Neural crest cell (in vitro differentiated cells): ENCODE data around the gene WDR27. TPM values are rescaled to one million over a fixed set of nuclear protein-coding genes. Genes with fewer than 3 reads are reported as not detected.

Experiments used
- DNase-seq: peaks from one replicate; pipeline ENCODE4 v3.0.0; 2021; ENCODE audit warnings: low read depth, mixed read lengths, low spot score
- H3K27ac Mint-ChIP-seq: one replicate; pipeline ENCODE4 v1.8.0; 2021; ENCODE audit warnings: mild to moderate bottlenecking, mixed read lengths; ENCODE audit not compliant: unreplicated experiment
- H3K27me3 Mint-ChIP-seq: 2 replicates; pipeline ENCODE4 v1.8.0; 2021; ENCODE audit warnings: low read depth, mild to moderate bottlenecking, mixed read lengths
- H3K36me3 Mint-ChIP-seq: 2 replicates; pipeline ENCODE4 v1.8.0; 2021; ENCODE audit warnings: low read depth, mild to moderate bottlenecking, mixed read lengths
- H3K4me1 Mint-ChIP-seq: 2 replicates; pipeline ENCODE4 v1.8.0; 2021; ENCODE audit warnings: mixed read lengths
- H3K4me3 Mint-ChIP-seq: one replicate; pipeline ENCODE4 v1.8.0; 2021; ENCODE audit warnings: mild to moderate bottlenecking, mixed read lengths
- H3K9me3 Mint-ChIP-seq: 2 replicates; pipeline ENCODE4 v1.8.0; 2021; ENCODE audit warnings: mixed read lengths
- CTCF ChIP-seq: fragments of 200-600 bp; sonication (generic); conservative IDR thresholded peaks from 2 replicates; pipeline ENCODE4 v1.5.0; 2021; ENCODE audit warnings: antibody characterized with exemption, mild to moderate bottlenecking
- total RNA-seq: library from RNA; stranded (reverse); gene quantifications from 2 replicates; pipeline ENCODE4 v1.2.1, GENCODE V29; 2021

WDR27 gene
- total RNA-seq, 1 donor from 2014 or later: 103 TPM

DNA sequence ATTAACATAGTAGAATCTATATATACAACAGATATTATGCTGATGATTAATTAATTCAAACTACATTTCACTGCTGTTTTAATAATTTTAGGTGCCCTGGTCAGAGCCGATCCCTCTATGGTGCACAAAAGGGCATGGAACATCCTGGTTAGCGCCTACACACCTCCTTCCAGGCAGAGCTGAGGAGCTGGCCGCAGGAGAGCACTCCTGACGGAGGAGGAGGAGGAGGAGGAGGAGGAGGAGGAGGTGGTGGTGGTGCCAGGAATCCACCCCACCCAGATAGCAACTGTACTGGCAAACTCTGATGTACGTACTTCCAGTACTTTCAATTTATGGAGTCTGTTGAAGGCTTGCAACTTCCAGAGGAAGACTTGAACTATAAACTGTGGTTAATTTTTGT lies 244.1 kb downstream of the WDR27 start:
- Mint-ChIP-seq H3K4me3 (no peak overlapping the region), H3K27me3 (no peaks in the 10 kb centered on the region), H3K36me3 (peaks cover 6% of the 10 kb centered on the region), H3K9me3 (peaks cover 5% of the 10 kb centered on the region), H3K27ac (no peak overlapping the region), H3K4me1 (no peaks in the 10 kb centered on the region)
- no peak for TF ChIP-seq CTCF
- no peak for DNase-seq

DNA sequence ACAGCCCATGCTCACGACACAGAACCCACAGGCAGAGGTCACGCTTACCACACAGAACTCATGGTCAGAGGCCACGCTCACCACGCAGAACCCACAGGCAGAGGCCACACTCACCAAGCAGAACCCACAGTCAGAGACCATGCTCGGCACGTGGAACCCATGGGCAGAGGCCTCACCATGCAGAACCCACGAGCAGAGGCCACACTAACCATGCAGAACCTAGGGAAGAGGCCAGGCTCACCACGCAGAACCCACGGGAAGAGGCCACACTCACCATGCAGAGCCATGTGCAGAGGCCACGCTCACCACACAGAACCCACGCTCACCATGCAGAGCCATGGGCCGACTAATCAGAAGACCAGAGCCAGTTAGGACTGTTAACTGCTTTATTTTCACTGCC lies 245.0 kb downstream of the WDR27 start:
- H3K27me3 Mint-ChIP-seq: no peaks in the 10 kb centered on the region
- H3K4me3 Mint-ChIP-seq: no peak overlapping the region
- H3K27ac Mint-ChIP-seq: no peak overlapping the region
- peaks cover 6% of the 10 kb centered on the region for H3K36me3 Mint-ChIP-seq
- H3K9me3 Mint-ChIP-seq: peaks cover 5% of the 10 kb centered on the region
- no peak for TF ChIP-seq CTCF
- H3K4me1 Mint-ChIP-seq: peaks cover 4% of the 10 kb centered on the region
- DNase-seq: no peak

GRCh38 chr6:169455470-169455869 lies 246.4 kb downstream of the WDR27 start:
- Mint-ChIP-seq H3K36me3 (peaks cover 6% of the 10 kb centered on the region), H3K27me3 (no peaks in the 10 kb centered on the region), H3K4me3 (no peak overlapping the region), H3K27ac (no peak overlapping the region), H3K9me3 (peaks cover 5% of the 10 kb centered on the region), H3K4me1 (peaks cover 11% of the 10 kb centered on the region)
- no peak for TF ChIP-seq CTCF
- no peak for DNase-seq

DNA sequence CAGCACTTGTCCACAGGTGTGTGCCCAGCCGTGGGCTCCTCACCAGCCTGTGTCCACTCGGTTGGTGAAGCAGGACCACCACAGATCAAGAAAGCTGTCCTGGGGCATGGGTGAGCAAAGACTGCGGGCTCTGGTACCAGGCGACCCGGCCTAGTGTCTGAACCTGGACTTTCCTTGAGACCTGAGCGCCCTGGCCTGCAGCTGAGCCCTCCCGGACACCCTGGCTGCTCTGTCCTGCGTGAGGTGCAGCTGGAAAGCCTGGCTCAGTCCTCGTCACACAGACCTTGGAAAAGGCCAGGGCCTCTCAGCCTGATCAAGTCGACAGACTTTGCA lies 247.0 kb downstream of the WDR27 start:
- no peaks in the 10 kb centered on the region for H3K27me3 Mint-ChIP-seq
- H3K36me3 Mint-ChIP-seq: peaks cover 6% of the 10 kb centered on the region
- H3K4me3 Mint-ChIP-seq: no peak overlapping the region
- no peak overlapping the region for H3K27ac Mint-ChIP-seq
- peaks cover 12% of the 10 kb centered on the region for H3K4me1 Mint-ChIP-seq
- no peak for DNase-seq
- peaks cover 5% of the 10 kb centered on the region for H3K9me3 Mint-ChIP-seq
- TF ChIP-seq CTCF: no peak

GRCh38 chr6:169454204-169454871 lies 247.5 kb downstream of the WDR27 start:
- peaks cover 5% of the 10 kb centered on the region for H3K9me3 Mint-ChIP-seq
- TF ChIP-seq CTCF: no peak
- no peak overlapping the region for H3K4me3 Mint-ChIP-seq
- H3K27me3 Mint-ChIP-seq: no peaks in the 10 kb centered on the region
- H3K36me3 Mint-ChIP-seq: peaks cover 6% of the 10 kb centered on the region
- no peak for DNase-seq
- no peak overlapping the region for H3K27ac Mint-ChIP-seq
- H3K4me1 Mint-ChIP-seq: peaks cover 12% of the 10 kb centered on the region
